GM21528 (cell line): Measurements from ENCODE around the gene C1orf21.

Experiments used
- ATAC-seq: cut with Tn5 transposase; IDR thresholded peaks from one replicate; pipeline ENCODE4 v1.9.1; 2021; ENCODE audit warnings: mild to moderate bottlenecking, moderate library complexity; ENCODE audit not compliant: unreplicated experiment, low FRiP score

C1orf21 gene

GRCh38 chr1:184479435-184480167 lies 92.8 kb downstream of the C1orf21 start:
- no peak for ATAC-seq

DNA sequence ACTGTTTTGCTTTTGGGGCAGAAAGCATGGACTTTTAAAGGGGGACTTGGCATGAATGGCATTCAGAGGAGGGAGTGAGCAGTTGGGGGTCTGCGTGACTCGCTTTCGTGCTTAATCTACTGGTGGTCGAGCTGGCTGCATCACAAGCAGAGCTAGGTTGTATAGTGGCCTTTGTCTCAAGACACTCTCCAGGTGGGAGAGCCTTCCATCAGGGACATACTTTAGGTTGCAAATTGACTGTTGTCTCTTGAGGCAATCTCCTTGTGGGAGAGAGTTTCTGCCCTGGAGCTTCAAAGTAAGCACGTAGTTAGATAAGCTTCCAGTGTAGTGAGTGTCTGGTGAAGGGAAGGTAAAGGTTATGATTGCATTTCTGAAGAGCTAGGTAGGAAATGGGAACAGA lies 93.9 kb downstream of the C1orf21 start:
- no peak for ATAC-seq

DNA sequence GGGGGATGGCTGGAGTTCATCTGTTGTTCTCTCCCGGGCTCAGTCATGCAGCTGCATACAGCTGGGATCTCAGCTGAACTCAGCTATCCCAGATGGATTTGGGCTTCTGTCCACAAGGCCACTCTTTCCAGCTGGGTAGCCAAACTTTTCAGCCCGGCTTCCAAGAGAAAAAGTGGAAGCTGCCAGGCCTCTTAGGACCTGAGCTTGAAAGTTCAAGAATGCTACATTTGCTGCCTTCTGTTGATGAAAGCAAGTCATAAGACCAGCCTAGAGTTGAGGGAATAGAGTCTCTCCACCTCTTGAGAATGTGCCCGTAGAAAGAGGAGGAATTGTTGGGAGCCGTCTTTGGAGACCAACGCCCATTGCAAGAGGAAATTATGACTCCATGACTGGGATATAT lies 95.3 kb downstream of the C1orf21 start:
- ATAC-seq: no peak

- ATAC-seq: no peak
Measured at GRCh38 chr1:184483101-184483683, 96.4 kb downstream of the C1orf21 start.

DNA sequence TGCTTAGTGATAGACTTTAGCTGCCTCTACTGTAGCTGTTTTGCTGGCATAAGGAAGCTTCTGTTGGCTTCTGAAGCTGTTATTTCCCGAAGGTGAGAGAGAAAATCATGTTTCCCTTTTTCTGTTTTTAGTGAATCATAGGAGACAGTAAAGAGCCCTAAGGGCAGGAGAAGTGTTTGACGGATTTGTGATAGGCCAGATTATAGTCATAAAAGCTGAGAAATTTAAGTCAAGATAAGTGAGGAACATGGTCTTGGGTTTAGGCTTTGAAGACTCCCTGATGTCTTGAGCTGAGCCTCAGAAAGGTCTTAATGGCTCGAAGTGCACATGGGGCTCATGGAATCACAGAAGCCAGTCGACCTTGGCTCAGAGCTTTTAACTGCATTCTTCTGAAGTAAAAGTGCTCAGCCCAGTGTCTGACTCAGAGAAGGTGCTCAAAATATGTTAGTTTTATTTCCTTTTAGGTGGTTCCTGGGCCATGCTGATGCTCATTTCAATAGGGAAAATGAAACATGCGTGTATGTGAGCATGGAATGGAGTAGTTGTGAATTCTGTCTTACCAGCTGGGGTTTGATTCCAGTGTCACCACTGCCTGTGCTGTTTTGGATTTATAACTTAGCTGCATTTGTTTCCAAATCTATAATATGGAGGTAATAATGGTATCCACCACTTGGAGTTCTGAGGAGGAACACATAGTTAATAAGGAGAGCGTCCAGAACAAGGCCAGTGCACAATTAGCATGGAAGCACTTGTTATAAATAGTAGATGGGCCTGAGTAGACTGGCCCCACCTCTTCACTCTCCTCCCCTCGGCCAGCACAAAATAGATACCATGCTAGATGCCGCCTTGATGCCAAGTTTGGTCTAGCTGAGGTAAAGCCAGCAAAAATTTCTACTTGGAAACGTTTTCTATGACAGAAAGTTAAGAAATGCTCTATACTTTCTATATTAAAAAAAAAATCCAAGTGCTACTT lies 99.2 kb downstream of the C1orf21 start:
- ATAC-seq: no peak

GRCh38 chr1:184486761-184487445 lies 100.1 kb downstream of the C1orf21 start:
- no peak for ATAC-seq

- no peak for ATAC-seq
Measured at GRCh38 chr1:184487531-184488193, 100.8 kb downstream of the C1orf21 start.

DNA sequence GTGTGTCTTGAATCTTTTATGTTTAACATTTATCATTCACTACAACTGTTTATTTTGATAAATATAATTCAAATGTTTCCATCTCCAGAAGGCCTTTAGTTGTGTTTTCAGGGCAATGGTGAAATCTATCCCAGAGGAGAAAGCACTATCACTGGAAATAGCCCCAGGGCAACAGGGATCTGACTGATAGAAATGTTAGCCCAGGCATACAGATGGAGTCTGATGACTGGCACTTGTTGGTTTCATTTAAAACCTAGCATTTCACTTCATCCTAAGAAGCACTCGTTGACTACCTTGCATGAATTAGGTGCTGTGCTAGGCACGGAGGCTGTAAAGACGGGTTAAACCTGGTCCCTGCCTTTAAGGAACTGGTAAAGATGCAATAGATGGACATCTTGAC lies 103.1 kb downstream of the C1orf21 start:
- ATAC-seq: no peak

DNA sequence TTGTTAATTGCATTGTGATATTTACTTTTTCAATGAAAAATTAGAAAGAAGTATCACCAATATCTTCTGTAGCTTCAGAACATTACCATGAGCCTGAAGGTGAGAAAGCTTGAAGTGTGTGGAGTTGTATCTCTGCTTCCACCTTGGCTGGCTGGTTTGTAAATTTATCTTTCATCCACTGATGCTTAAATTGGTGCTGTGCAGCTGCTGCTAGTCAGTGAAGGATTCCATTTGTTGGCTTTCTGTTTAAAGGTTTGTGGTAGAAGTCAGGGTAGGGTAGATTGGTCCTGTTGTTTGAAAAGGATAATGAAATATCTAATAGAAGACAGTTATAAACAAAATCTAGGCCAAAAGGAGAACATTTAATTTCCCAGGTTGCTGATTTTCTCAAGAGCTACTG lies 105.7 kb downstream of the C1orf21 start:
- ATAC-seq: no peak

DNA sequence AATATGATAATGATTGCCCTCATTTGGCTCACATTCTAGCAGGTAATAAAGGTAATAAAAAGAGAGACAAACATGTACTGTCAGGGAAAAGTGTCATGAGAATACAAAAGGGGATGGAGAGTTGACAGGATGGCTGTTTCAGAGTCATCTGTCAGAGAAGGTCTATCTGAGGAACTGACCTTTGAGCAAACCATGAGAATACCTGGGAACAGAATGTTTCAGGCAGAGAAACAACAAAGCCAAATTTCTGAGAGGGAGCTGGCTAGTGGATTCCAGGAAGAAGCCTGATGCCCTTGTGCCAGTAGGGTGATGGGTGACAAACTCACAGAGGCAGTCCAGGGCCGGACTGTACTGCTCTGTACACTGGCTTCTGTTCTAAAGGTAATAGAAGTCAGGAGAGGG lies 107.2 kb downstream of the C1orf21 start:
- ATAC-seq: no peak

GRCh38 chr1:184494929-184495328 lies 108.1 kb downstream of the C1orf21 start:
- peak; percentile 69 for ATAC-seq

GRCh38 chr1:184497959-184498723 lies 111.3 kb downstream of the C1orf21 start:
- ATAC-seq: no peak

DNA sequence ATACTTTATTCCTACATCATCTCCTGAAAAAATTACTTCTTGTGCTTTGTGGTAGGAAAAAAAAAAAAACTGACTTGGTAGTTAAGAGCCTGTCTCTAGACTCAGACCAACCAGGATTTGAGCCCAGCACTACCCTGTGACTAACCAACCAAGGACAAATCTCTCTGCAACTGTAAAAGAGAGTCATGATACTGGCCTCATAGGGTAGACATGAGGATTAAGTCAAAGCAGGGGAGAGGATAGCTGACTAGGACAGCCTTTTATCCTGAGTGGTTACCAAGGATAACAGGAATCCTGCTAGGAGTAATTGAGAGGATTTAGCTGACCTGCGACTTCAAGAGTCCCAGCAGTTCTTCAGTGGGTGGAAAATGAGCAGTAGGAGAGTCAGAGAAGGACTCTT lies 112.8 kb downstream of the C1orf21 start:
- no peak for ATAC-seq

- ATAC-seq: no peak
Measured at GRCh38 chr1:184502161-184502560, 115.3 kb downstream of the C1orf21 start.

GRCh38 chr1:184503221-184503749 lies 116.5 kb downstream of the C1orf21 start:
- ATAC-seq: no peak

GRCh38 chr1:184504040-184504954 lies 117.5 kb downstream of the C1orf21 start:
- ATAC-seq: no peak

GRCh38 chr1:184504955-184505338 lies 118.1 kb downstream of the C1orf21 start:
- no peak for ATAC-seq

DNA sequence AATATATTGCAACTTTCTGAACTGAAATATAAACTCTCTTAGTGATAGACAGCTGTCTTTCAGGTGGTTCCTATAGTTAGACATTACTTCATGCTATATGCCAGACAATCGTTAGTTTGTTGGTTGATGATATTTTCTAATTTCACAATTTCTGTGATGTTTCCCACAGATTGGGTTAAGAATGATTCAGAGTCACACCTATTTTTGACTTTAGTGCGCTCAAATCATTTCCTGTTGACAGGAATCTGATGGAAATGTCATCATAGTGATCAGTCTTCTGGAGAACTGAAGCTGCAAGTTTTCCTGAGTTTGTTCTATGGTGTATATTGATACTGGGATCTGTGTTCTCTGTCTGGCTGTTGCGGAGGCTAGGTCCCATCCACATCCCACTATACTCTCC lies 119.7 kb downstream of the C1orf21 start:
- ATAC-seq: no peak
